ENCODE results near the gene CELF1.

GRCh38 chr11:47467357-47467756 lies 85.6 kb downstream of the CELF1 start:
- TF ChIP-seq TCF12 (IDR thresholded peaks at IDR 0.05) (no peak), SIN3A (IDR thresholded peaks at IDR 0.05; ENCODE audit: borderline replicate concordance, low read depth, low read length) (no peak), MEF2A (IDR thresholded peaks at IDR 0.05; ENCODE audit: borderline replicate concordance, low read depth) (no peak), RFX5 (IDR thresholded peaks at IDR 0.05; ENCODE audit: low read length) (no peak), ELF1 (IDR thresholded peaks at IDR 0.05) (no peak), MAX (IDR thresholded peaks at IDR 0.05; ENCODE audit: low read depth) (no peak), EZH2phosphoT487 (IDR thresholded peaks at IDR 0.05; ENCODE audit: borderline replicate concordance, low read depth) (no peak), RAD21 (IDR thresholded peaks at IDR 0.05; ENCODE audit: low read length) (no peak)
- TF ChIP-seq, protein P1, sequence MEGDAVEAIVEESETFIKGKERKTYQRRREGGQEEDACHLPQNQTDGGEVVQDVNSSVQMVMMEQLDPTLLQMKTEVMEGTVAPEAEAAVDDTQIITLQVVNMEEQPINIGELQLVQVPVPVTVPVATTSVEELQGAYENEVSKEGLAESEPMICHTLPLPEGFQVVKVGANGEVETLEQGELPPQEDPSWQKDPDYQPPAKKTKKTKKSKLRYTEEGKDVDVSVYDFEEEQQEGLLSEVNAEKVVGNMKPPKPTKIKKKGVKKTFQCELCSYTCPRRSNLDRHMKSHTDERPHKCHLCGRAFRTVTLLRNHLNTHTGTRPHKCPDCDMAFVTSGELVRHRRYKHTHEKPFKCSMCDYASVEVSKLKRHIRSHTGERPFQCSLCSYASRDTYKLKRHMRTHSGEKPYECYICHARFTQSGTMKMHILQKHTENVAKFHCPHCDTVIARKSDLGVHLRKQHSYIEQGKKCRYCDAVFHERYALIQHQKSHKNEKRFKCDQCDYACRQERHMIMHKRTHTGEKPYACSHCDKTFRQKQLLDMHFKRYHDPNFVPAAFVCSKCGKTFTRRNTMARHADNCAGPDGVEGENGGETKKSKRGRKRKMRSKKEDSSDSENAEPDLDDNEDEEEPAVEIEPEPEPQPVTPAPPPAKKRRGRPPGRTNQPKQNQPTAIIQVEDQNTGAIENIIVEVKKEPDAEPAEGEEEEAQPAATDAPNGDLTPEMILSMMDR (IDR thresholded peaks at IDR 0.05): no peak
- TF ChIP-seq, protein P2, sequence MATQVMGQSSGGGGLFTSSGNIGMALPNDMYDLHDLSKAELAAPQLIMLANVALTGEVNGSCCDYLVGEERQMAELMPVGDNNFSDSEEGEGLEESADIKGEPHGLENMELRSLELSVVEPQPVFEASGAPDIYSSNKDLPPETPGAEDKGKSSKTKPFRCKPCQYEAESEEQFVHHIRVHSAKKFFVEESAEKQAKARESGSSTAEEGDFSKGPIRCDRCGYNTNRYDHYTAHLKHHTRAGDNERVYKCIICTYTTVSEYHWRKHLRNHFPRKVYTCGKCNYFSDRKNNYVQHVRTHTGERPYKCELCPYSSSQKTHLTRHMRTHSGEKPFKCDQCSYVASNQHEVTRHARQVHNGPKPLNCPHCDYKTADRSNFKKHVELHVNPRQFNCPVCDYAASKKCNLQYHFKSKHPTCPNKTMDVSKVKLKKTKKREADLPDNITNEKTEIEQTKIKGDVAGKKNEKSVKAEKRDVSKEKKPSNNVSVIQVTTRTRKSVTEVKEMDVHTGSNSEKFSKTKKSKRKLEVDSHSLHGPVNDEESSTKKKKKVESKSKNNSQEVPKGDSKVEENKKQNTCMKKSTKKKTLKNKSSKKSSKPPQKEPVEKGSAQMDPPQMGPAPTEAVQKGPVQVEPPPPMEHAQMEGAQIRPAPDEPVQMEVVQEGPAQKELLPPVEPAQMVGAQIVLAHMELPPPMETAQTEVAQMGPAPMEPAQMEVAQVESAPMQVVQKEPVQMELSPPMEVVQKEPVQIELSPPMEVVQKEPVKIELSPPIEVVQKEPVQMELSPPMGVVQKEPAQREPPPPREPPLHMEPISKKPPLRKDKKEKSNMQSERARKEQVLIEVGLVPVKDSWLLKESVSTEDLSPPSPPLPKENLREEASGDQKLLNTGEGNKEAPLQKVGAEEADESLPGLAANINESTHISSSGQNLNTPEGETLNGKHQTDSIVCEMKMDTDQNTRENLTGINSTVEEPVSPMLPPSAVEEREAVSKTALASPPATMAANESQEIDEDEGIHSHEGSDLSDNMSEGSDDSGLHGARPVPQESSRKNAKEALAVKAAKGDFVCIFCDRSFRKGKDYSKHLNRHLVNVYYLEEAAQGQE (IDR thresholded peaks at IDR 0.05; ENCODE audit: low read depth, low read length): no peak
- TF ChIP-seq, protein P3, sequence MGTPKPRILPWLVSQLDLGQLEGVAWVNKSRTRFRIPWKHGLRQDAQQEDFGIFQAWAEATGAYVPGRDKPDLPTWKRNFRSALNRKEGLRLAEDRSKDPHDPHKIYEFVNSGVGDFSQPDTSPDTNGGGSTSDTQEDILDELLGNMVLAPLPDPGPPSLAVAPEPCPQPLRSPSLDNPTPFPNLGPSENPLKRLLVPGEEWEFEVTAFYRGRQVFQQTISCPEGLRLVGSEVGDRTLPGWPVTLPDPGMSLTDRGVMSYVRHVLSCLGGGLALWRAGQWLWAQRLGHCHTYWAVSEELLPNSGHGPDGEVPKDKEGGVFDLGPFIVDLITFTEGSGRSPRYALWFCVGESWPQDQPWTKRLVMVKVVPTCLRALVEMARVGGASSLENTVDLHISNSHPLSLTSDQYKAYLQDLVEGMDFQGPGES (IDR thresholded peaks at IDR 0.05; ENCODE audit: low read depth, low read length): no peak
